ENCODE measurements around the gene AP5S1.
A peak's percentile ranks its signal among the peaks of the same experiment; 100 is the strongest.
"Not testable (repeated sequence)": the region's sequence is repeated elsewhere in the genome, so short reads cannot be mapped to it uniquely, and the experiment has no call there.

Gene AP5S1

DNA sequence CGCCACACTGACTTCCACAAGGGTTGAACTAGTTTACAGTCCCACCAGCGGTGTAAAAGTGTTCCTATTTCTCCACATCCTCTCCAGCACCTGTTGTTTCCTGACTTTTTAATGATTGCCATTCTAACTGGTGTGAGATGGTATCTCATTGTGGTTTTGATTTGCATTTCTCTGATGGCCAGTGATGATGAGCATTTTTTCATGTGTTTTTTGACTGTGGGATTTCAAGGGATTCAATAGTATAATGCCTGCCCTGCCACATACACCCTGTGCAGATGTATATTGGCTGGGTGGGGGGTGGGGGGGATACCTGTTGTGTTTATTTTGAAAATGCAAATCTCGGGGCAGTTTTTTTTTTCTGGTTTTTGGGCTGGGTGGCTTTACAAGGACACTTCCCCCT, 26.2 kb upstream of the AP5S1 start:
- not testable (repeated sequence) for FAIRE-seq

DNA sequence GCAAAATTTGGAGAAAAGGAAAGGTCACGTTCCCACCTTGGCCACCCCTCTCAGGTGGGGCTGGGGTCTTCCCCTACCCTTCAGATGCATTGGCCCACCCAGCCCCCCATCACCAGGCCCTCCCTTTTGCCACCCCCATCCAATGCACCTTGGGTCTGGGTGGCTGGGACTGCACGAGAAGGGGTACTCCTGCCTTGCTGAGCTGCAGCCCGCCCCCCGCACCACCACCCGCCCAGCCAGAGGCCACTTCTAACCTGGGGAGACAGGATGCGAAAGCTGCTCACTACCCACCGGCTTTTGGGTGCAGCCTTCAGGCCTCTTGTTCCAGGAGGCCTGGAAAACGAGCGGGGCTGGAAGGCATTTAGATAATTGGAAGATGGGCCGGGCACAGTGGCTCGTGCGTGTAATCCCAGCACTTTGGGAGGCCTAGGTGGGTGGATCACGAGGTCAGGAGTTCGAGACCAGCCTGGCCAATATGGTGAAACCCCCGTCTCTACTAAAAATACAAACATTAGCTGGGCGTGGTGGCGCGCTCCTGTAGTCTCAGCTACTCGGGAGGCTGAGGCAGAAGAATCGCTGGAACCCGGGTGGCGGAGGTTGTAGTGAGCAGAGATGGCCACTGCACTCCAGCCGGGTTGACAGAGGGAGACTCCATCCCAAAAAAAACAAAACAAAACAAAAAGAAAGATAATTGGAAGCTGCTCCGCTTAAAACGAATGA, 25.5 kb upstream of the AP5S1 start:
- FAIRE-seq, result no peak

DNA sequence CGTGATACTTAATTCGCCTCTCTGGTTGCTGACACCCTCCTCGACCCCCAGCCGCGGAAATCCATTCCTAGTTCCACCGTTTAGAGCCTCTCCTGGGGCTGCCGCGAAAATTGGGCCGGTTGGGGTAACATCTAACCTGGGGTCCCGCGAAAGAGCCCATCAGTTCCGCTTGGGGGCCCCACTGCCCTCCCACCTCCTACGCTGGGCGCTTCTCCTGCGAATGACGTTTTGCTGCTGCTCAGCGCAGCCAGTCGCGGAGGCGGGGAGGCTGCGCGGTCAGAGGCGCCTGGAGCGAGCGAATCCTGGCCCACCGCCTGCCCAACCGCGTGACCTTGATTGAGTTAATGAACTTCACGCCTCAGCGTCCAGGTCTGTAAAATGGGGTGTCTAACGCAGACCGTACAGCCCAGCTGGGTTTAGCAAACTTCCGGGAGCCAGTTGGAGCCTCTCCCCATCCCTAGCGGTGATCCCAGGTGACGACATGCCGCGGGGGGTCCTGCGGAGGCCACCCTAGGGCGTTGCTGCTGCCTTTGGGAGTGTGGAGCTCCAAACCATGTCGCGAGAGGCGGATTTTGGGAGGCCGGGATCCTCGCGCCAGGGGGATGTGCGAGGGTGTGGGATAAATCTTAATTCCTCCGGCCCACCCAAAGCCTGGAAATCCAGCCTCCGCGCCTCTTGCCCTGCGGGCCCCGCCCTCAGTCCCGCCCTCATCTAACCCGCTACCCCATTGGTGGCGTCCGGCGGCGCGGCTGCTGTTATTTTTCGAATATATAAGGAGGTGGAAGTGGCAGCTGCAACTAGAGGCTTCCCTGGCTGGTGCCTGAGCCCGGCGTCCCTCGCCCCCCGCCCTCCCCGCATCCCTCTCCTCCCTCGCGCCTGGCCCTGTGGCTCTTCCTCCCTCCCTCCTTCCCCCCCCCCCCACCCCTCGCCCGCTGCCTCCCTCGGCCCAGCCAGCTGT, 24.6 kb upstream of the AP5S1 start, which contains the start of gene CDC25B:
CDC25B (plus strand) TSS at position 800 of the 958 bp plus-strand sequence. CDS start 222 bp downstream, outside the sequence.
- FAIRE-seq, result peak; percentile 28

DNA sequence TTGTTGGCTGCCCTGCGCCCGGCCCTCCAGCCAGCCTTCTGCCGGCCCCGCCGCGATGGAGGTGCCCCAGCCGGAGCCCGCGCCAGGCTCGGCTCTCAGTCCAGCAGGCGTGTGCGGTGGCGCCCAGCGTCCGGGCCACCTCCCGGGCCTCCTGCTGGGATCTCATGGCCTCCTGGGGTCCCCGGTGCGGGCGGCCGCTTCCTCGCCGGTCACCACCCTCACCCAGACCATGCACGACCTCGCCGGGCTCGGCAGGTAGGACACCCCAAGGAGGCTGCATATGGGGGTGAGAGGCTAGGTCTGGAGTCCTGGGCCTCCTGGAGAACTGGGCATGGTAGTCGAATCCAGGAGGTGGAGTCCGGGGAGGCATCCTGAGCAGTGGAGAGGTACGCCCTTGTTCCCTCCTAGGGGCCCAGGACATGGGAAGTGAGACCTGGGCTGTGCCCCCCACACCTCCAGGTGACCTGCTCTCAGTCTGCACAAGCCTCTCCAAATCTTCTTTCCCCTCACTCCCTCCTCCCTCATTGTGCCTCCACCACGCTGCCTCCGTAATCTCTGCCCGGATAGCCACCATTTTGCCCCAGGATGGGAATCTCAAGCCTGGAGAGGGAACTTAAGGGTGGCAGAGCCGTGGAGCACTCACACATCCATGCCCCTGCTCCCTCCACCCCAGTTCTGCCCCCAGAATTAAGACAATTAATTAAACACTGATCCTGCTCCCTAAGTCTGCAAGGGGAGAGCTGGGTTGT, 23.7 kb upstream of the AP5S1 start:
- no peak for FAIRE-seq

DNA sequence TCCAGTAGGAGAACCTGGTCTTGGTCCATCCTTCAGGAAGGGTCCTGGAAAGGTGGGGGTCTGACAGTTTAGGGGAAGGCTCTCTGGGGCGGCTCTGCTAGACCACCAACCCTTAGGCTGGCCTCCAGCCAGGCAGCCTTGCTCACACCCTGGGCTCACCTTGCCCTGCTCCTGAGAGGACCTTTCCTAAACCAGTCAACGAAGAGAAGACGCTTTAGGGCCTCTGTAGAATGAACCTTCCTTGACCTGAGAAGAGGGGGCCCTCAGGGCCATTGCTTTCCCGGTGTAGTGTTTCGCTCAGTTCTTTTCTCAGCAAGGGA, 23.2 kb upstream of the AP5S1 start:
- FAIRE-seq, result no peak

DNA sequence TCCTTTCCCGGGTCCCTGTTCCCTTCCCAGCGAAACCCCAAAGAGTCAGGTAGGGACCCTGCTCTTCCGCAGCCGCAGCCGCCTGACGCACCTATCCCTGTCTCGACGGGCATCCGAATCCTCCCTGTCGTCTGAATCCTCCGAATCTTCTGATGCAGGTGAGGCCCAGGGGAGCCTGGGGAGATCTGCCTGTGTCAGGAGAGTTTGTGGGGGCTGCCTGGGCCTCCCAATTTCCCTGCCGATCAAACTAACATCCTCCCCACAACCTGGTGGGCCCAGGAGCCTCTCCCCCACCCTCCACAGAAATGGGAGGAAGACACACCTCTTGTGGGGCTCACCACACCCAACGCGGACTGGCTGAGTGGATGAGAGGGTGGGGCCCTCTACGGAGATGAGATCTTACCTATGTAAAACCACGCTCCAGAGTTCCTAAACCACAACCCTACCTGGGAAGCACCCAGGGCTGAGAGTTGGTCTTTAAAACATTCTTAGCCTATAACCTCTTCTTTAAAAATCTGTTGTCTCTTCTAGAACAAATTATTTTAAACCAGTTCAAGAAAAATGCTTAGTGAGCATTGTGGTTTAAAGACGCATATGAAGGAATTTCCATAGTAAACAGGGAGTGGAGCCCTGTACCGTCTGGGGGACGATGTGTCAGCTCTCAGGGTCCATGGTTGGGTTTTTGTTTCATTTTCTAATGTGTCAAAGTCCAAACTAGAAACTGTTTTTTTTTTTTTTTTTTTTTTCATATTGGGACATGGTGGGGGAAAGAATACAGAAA, 22.6 kb upstream of the AP5S1 start:
- no peak for FAIRE-seq

DNA sequence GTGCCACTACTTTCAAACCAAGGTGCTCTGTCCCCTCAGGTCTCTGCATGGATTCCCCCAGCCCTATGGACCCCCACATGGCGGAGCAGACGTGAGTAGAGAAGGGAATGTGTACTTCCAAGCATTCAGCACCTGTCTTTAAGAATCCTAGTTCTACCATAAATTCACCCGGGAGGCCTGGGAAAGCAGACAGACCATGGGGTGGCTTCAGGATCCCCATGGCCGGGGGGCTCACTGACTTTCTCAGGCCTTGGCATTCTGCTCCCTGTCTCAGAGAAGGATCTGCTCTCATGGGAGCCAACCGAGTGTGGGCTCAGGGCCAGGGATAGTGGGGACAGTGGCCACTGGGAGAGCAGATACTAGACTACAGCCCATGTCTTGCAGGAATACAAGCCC, 22.0 kb upstream of the AP5S1 start:
- no peak for FAIRE-seq

DNA sequence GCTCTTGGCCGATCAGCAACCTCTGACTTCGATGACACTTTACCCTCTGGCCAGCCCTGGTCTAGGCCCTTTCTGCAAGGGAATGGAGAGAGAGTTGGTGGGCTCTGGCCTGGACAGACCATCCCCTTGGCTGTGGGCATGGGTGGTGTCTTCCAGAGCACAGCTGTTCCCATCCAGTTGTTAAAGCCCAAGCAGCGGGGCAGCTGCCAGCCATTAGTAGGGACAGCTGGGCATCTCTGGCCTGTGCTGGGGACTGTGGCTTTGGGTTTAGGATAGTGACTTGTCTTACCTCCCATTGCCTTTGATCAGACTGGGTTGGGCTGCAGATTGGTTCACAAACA, 21.5 kb upstream of the AP5S1 start:
- FAIRE-seq, result no peak

DNA sequence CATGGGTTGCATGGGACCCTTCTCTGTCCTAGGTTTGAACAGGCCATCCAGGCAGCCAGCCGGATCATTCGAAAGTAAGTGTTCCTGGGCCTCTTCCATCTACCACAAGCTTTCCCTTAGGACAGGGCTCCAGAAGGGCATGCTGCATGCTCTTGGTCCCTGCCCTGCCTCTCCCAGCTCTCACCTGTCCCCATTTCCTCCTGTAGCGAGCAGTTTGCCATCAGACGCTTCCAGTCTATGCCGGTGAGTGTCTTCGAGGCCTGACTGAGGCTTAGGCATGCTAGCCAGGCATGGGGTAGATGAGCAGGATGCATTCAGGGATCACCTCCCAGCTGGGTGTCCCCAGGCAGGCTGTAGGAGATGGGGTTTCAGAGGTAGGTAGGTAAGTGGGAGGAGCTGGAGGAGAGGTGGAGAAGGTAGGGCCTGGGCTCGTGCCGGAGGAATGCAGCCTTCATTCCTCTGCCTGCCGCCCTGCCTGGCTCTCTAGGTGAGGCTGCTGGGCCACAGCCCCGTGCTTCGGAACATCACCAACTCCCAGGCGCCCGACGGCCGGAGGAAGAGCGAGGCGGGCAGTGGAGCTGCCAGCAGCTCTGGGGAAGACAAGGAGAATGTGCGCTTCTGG, 20.0 kb upstream of the AP5S1 start:
- FAIRE-seq, result no peak

DNA sequence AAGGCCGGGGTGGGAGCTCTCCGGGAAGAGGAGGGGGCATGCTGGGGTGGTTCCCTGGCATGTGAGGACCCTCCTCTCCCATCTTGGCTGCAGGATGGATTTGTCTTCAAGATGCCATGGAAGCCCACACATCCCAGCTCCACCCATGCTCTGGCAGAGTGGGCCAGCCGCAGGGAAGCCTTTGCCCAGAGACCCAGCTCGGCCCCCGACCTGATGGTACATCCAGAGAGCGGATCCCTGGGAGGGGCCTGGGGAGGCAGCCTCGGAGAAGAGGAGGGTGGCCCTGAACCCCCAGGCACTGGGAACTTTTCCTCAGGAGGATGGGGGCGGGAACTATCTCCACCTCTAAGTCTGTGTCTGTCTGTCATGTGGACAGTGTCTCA, 19.5 kb upstream of the AP5S1 start:
- FAIRE-seq, result no peak

DNA sequence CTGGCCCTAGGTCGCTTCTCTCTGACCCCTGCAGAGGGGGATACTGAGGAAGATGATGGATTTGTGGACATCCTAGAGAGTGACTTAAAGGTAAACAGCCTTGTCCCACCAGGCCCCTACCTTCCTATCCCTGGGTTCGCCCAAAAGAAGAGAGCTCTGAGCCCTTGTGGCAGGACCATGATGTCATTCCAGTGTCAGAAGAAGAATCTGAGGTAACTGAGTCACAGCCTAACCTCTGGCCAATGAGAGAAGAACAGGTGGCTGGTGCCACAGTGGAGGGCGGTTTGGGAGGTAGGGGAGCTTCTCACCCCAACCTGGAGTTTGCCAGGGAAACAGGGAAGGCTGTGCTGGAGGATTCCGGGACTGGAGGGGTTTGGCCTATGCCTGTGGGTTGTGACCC, 19.0 kb upstream of the AP5S1 start:
- no peak for FAIRE-seq

DNA sequence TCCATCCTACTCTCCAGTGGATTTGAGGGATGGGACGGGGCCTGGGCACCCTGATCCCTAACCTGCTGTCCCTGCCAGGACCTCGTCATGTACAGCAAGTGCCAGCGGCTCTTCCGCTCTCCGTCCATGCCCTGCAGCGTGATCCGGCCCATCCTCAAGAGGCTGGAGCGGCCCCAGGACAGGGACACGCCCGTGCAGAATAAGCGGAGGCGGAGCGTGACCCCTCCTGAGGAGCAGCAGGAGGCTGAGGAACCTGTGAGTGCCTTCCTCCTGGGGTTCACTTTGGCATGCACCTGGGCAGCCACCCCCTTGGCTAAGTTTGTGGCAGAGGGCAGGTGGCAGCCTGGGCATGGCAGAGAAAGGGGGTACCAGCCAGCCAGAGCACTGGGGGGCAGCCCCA, 18.5 kb upstream of the AP5S1 start:
- no peak for FAIRE-seq

DNA sequence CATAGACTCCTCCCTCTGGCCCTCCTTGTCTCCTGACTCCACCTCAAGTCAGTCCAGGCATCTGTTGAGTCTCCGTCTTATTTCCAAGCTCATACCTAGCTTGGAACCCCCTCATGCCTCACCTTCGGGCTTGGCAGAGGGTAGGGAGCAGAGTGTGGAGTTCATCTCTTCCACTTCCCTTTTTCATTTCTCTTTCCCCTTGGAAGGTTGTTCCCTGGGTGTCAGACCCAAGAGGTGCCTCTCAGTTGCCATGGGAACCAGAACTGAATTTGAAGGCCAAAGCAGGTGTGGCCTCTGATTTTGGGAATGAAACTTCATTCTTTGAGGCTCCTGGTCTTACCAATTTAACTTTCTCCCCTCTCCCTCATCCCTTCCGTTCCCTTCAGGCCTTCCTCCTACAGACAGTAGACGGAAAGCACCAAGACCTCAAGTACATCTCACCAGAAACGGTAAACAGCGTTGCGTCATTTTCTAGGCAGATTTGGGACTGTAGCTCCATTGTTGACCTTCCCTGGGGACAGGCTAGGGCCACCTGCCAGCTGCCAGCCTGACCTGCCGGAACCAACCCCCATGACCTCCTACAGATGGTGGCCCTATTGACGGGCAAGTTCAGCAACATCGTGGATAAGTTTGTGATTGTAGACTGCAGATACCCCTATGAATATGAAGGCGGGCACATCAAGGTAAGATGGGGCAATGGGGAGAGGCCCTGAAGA, 17.7 kb upstream of the AP5S1 start:
- no peak for FAIRE-seq

DNA sequence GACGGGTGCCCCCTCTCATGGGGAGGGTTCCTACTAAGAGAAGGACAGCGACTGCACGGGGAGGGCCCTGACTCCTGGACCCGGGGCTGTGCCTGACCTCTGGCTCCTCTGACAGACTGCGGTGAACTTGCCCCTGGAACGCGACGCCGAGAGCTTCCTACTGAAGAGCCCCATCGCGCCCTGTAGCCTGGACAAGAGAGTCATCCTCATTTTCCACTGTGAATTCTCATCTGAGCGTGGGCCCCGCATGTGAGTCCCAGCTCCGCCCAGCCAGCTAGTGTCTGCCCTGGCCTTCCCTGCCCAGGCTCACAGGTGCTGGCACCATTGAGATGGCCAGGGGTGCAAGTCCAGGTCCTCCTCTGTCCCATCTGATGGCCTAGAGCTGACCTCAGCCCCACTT, 17.1 kb upstream of the AP5S1 start:
- no peak for FAIRE-seq

DNA sequence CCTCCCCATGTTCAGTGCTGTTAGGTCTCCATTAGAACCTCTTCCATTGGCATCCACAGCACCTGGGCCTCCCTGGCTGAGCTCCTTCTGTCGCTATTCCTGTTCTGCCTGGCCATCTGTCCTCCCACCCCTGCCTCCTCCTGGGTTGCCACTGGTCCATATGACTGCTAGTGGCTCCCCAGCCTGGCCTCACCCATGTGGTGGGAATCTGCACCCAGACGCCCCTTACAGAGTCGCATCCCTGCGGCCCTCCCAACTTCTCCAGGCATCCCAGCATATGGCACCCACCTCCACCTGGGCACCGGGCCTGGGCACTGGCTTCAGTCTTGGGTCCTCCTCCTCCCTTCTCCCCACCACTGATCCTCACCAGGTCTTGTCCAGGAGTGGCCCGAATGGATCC, 16.5 kb upstream of the AP5S1 start:
- no peak for FAIRE-seq

DNA sequence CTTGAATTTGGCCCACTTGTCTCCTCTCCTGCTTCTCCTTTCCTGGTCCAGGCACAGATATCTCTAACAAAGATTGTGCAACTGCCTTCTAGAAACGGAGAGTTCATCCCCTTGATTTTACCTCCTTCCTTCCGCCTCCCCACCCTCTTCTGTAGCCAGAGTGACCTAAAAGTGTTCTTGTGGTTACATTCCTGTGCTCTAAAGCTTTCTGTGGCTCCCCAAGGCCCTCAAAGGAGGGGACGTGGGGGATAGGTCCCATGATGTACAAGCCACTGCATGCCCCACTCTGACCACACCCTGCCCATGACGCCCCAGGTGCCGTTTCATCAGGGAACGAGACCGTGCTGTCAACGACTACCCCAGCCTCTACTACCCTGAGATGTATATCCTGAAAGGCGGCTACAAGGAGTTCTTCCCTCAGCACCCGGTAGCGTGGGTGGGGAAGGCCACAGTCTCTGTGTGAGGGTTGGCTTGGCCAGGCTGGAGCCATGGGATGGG, 16.0 kb upstream of the AP5S1 start:
- no peak for FAIRE-seq

DNA sequence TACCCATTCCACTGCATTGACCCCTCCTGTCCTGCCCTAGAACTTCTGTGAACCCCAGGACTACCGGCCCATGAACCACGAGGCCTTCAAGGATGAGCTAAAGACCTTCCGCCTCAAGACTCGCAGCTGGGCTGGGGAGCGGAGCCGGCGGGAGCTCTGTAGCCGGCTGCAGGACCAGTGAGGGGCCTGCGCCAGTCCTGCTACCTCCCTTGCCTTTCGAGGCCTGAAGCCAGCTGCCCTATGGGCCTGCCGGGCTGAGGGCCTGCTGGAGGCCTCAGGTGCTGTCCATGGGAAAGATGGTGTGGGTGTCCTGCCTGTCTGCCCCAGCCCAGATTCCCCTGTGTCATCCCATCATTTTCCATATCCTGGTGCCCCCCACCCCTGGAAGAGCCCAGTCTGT, 15.6 kb upstream of the AP5S1 start:
- no peak for FAIRE-seq

DNA sequence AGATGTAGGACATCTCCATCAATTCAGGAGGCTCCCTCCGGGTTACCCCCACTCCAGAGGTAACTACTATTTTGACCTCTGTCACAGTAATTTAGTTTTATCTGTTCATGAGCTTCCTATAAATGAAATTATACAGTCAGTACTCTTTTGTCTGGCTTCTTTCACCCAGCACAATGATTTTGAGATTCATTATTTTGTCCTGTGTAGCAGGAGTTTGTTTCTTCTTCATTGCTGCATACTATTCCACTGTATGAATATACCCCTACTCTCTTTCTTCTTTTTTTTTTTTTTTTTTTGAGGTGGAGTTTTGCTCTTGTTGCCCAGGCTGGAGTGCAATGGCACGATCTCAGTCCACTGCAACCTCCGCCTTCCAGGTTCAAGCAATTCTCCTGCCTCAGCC, 11.8 kb upstream of the AP5S1 start:
- FAIRE-seq, result no peak

DNA sequence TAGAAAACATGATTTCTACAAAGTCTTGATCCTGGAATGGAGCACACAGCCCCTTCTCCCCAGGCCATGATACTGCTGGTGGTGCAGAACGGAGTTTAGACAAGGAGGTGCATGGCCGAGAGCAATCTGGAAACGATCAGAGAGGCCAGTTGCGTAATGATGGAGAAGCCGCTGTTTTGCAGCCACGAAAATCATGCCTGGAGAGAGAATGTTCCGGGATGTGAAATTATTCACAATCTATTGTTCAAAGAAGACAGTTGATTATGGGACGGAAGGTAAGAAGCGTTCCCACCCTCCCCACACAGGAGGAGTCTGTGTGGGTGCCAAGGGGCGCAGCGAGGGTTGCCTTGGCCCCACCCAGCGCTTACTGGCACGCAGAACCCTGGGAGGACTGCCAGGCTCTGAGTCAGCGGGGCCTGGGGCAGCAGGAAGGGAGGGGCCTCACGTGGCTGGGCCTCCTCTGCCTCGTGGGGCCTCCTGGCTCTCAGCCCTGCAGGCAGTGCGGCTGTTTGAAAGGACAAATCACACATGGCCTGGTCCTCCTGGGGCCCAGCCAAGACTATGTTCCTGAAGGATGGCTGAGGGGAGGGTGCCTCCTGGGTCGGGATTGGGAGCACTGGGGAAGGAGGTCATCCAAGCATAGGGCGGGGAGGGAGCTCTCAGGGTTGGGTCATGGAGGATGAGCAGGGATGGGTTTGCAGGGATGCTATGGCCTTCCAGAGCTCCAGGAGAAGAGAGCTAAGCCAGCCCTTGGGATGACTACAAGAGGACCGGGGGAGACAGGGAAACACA, 8.7 kb upstream of the AP5S1 start:
- FAIRE-seq, result peak; percentile 77

DNA sequence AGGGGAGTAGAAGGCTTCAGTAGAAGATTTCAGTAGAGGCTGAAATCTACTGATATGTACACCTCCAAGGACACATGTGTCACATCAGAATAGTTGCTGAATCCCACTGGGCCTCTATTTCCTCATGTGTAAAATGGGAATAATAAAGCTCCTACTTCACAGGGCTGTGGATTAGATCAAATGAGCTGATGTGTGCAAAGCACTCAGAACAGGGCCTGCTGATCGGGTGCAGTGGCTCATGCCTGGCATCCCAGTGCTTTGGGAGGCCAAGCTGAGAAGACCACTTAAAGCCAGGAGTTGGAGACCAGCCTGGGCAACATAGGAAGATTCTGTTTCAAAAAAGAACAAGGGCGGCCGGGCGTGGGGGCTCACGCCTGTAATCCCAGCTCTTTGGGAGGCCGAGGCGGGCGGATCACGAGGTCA, 8.1 kb upstream of the AP5S1 start:
- FAIRE-seq, result no peak
